Mammary epithelial cell (primary cell): ENCODE measurements around the gene GNAT1.

Source experiments
- CTCF ChIP-seq, 2 donors: IDR thresholded peaks in 1 of 2; conservative IDR thresholded peaks in 1 of 2; 2 replicates each; pipeline ENCODE4 v1.5.1; 2011 to 2012; ENCODE audit warnings: inconsistent platforms in 2 of 2, low read length in 2 of 2, mild to moderate bottlenecking in 2 of 2, control low read depth in 1 of 2, low read depth in 1 of 2; ENCODE audit not compliant: insufficient read depth in 1 of 2; ENCODE audit errors: extremely low read depth in 1 of 2
- EZH2 ChIP-seq: IDR thresholded peaks from 2 replicates; pipeline ENCODE4 v1.6.1; 2012; ENCODE audit warnings: low read length, inconsistent platforms, borderline replicate concordance

- no peak for TF ChIP-seq CTCF (conservative IDR thresholded peaks at IDR 0.05 in 1 of 2, IDR thresholded peaks at IDR 0.05 in 1 of 2; ENCODE audit: extremely low read depth in 1 of 2, insufficient read depth in 1 of 2, low read depth in 1 of 2, low read length in 2 of 2)
- TF ChIP-seq EZH2, result no peak
Observed at GRCh38 chr3:50233176-50233575, 41.8 kb downstream of the GNAT1 start.
